IPS-15b (cell line): ENCODE data around the gene FBLN7.

ENCODE experiments used
- H3K27me3 ChIP-seq: one replicate; pipeline ENCODE4 v1.6.1; 2013; ENCODE audit warnings: low read length; ENCODE audit not compliant: control insufficient read depth, insufficient read depth
- H3K36me3 ChIP-seq: one replicate; pipeline ENCODE4 v1.6.1; 2013; ENCODE audit warnings: low read length; ENCODE audit not compliant: control insufficient read depth, insufficient read depth
- H3K4me1 ChIP-seq: one replicate; pipeline ENCODE4 v1.6.1; 2013; ENCODE audit warnings: mild to moderate bottlenecking, low read length; ENCODE audit not compliant: control insufficient read depth, insufficient read depth
- H3K4me3 ChIP-seq: one replicate; pipeline ENCODE4 v1.5.1; 2013; ENCODE audit warnings: low read depth, low read length
- H3K9ac ChIP-seq: one replicate; pipeline ENCODE4 v1.6.1; 2013; ENCODE audit warnings: low read depth, mild to moderate bottlenecking, low read length
- H3K9me3 ChIP-seq: one replicate; pipeline ENCODE4 v1.6.1; 2013; ENCODE audit warnings: mild to moderate bottlenecking, low read length; ENCODE audit not compliant: control insufficient read depth, insufficient read depth

FBLN7 gene

GRCh38 chr2:112142525-112143078 lies 4.4 kb downstream of the FBLN7 start:
- no peaks in the 10 kb centered on the region for H3K9me3 ChIP-seq
- H3K9ac ChIP-seq = no peak overlapping the region
- no peak overlapping the region for H3K4me3 ChIP-seq
- H3K27me3 ChIP-seq = peaks cover 37% of the 10 kb centered on the region
- H3K4me1 ChIP-seq = no peaks in the 10 kb centered on the region
- H3K36me3 ChIP-seq = no peaks in the 10 kb centered on the region

DNA sequence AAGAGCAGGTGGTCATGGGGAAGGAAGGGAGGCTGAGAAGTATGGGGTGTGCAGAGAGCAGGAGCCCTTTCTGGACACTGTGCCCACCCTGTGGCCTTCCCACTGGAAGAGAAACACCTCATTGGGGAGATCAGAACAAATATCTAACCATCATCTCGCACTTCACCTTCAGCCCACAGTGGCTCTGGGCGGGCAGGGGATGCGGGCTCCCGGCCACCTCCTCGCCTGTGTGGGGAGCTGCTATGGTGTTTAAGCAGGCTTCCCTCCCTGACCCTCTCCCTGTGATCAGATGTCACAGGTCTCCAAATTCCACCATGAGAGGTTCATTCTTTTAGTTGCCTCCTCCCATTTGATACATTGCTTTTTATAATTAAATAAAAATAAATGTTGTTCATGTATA lies 5.0 kb downstream of the FBLN7 start:
- Histone ChIP-seq H3K4me3 (no peak overlapping the region), H3K9me3 (no peaks in the 10 kb centered on the region), H3K36me3 (no peaks in the 10 kb centered on the region), H3K9ac (no peak overlapping the region), H3K4me1 (no peaks in the 10 kb centered on the region), H3K27me3 (peaks cover 31% of the 10 kb centered on the region)

DNA sequence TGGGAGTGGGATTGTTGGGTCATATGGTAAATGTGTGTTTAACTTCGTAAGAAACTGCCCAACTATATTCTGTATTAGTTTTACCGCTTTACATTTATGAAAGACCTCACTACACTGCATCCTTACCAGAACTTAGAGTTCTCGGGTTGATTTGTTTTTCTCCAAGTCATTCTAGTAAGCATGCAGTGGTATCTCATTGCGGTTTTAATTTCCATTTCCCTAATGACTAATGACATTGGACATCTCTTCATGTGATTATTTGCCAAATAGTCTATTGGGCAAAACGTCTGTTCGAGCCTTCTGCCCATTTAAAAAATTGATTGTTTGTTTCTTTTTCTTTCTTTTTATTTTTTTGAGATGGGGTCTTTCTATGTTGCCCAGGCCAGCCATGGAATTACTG lies 6.8 kb downstream of the FBLN7 start:
- Histone ChIP-seq H3K27me3 (peaks cover 28% of the 10 kb centered on the region), H3K9me3 (no peaks in the 10 kb centered on the region), H3K4me1 (no peaks in the 10 kb centered on the region), H3K36me3 (no peaks in the 10 kb centered on the region), H3K4me3 (no peak overlapping the region), H3K9ac (no peak overlapping the region)

- no peaks in the 10 kb centered on the region for H3K4me1 ChIP-seq
- no peak overlapping the region for H3K9ac ChIP-seq
- no peaks in the 10 kb centered on the region for H3K9me3 ChIP-seq
- H3K36me3 ChIP-seq = no peaks in the 10 kb centered on the region
- peaks cover 4% of the 10 kb centered on the region for H3K27me3 ChIP-seq
- no peak overlapping the region for H3K4me3 ChIP-seq
These were observed 9.4 kb downstream of the FBLN7 start for GRCh38 chr2:112147382-112148168.

DNA sequence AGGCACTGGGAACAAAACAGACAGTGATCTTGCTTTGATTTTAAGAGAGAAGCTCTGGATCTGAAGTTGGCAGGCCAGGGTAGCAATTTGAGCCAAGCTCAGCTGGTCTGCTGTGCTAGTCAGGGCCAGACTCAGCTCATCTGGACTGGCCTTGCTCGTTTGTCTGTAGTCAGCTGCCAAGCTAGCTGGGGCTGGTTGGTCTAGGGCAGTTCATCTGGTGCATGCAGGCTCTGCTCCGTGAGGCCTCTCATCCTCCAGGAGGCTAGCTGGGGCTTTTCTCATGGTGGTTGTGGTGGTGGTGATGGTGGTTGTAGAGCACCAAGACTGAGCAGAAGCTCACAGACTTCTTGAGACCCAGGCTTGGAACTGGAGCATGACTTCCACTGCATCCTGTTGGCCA lies 10.3 kb downstream of the FBLN7 start:
- no peak overlapping the region for H3K4me3 ChIP-seq
- no peak overlapping the region for H3K9ac ChIP-seq
- H3K36me3 ChIP-seq = no peaks in the 10 kb centered on the region
- H3K27me3 ChIP-seq = no peaks in the 10 kb centered on the region
- H3K4me1 ChIP-seq = no peaks in the 10 kb centered on the region
- H3K9me3 ChIP-seq = no peaks in the 10 kb centered on the region

DNA sequence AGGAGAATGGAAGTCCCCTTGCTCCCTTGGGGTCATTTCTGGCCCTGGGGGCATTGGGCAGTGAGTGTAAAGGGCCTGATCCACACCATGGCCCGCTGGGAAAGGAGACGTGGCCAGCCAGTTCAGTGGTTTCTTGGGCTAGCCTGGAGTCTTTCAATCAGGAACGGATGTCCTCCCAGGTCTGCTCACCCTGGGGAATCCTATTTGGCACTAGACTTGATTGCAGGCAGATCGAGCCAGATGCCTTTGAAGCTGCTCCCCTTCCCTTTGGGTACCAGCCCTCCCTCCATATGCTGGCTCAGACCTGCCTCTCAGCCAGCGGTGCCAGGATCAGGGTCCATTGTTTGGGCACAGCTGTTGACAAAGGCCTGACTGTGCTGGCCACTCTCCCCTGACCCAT lies 11.0 kb downstream of the FBLN7 start:
- H3K27me3 ChIP-seq = no peaks in the 10 kb centered on the region
- H3K4me3 ChIP-seq = no peak overlapping the region
- no peaks in the 10 kb centered on the region for H3K9me3 ChIP-seq
- H3K4me1 ChIP-seq = no peaks in the 10 kb centered on the region
- no peaks in the 10 kb centered on the region for H3K36me3 ChIP-seq
- H3K9ac ChIP-seq = no peak overlapping the region

GRCh38 chr2:112149866-112150435 lies 11.8 kb downstream of the FBLN7 start:
- Histone ChIP-seq H3K4me3 (no peak overlapping the region), H3K36me3 (no peaks in the 10 kb centered on the region), H3K9me3 (no peaks in the 10 kb centered on the region), H3K4me1 (no peaks in the 10 kb centered on the region), H3K27me3 (no peaks in the 10 kb centered on the region), H3K9ac (no peak overlapping the region)

- Histone ChIP-seq H3K9ac (no peak overlapping the region), H3K4me1 (no peaks in the 10 kb centered on the region), H3K27me3 (no peaks in the 10 kb centered on the region), H3K9me3 (no peaks in the 10 kb centered on the region), H3K4me3 (no peak overlapping the region), H3K36me3 (no peaks in the 10 kb centered on the region)
These were observed 12.3 kb downstream of the FBLN7 start for GRCh38 chr2:112150447-112150846.

DNA sequence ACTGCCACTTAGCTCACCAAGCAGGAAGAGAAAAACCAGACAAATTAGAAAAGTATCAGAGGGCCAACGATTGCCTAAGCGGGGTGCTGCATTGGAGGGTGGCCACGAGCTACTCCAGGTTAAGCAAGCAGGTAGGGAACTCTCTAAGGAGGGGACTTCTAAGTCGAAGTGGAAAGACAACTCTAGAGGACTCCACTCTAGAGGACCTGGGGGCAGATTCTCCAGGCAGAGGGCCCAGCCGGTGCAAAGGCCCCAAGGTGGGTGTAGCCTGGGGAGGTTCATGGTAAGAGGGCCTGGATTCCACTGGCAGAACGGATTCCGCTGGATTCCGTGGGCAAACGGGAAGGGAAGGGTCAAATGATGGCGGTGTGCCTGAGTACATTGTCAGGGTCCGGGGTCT lies 12.7 kb downstream of the FBLN7 start:
- no peak overlapping the region for H3K4me3 ChIP-seq
- H3K9ac ChIP-seq = no peak overlapping the region
- H3K27me3 ChIP-seq = no peaks in the 10 kb centered on the region
- H3K9me3 ChIP-seq = no peaks in the 10 kb centered on the region
- H3K36me3 ChIP-seq = no peaks in the 10 kb centered on the region
- H3K4me1 ChIP-seq = no peaks in the 10 kb centered on the region

DNA sequence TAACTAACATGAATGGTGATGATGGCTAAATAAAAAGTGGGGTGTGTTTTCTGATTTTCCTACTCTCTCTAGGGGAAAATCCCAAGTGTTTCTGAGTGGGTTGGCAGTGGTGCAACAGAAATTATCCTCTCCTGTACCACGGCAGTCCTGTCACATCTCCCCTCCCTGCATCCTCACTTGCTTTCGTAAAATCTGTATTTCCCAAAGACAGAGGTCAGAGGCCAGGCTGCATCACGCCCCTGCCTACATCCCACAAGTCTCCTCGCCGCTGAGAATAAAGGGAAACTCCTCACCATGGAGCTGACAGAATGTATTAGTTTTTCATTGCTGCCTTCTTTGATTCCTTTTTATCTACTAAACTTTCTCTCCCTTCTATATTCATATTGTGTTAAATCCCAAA lies 13.1 kb downstream of the FBLN7 start:
- H3K36me3 ChIP-seq = no peaks in the 10 kb centered on the region
- H3K9me3 ChIP-seq = no peaks in the 10 kb centered on the region
- no peak overlapping the region for H3K9ac ChIP-seq
- no peaks in the 10 kb centered on the region for H3K27me3 ChIP-seq
- H3K4me1 ChIP-seq = no peaks in the 10 kb centered on the region
- no peak overlapping the region for H3K4me3 ChIP-seq

- Histone ChIP-seq H3K36me3 (no peaks in the 10 kb centered on the region), H3K4me1 (no peaks in the 10 kb centered on the region), H3K9ac (no peak overlapping the region), H3K4me3 (no peak overlapping the region), H3K9me3 (no peaks in the 10 kb centered on the region), H3K27me3 (no peaks in the 10 kb centered on the region)
These were observed 13.7 kb downstream of the FBLN7 start for GRCh38 chr2:112151701-112152440.
